H1 (cell line): Measurements from ENCODE around the gene ELMO1. TPM values are rescaled to one million over a fixed set of nuclear protein-coding genes. Genes with fewer than 3 reads are reported as not detected.

Experiments
- CTCF ChIA-PET: fragments of 300-600 bp; sonication (Branson Sonifier 250); formaldehyde crosslinking; loops from one replicate; lab custom pipeline; 2021; ENCODE audit not compliant: partially characterized antibody; lab: Charles Lee
- POLR2A ChIA-PET: fragments of 300-600 bp; sonication (Branson Sonifier 250); formaldehyde crosslinking; loops from one replicate; lab custom pipeline; 2021; ENCODE audit warnings: inconsistent platforms; ENCODE audit not compliant: partially characterized antibody; lab: Charles Lee
- DNase-seq, 2 experiments: peaks; one replicate each; pipeline versions ENCODE4 v3.0.0 to v3.0.0-alpha.2; 2010 to 2022; ENCODE audit warnings: low spot score in 2 of 2, low read depth in 1 of 2, mixed read lengths in 1 of 2
- FAIRE-seq: peaks from 2 replicates; lab custom pipeline; 2011; peaks lifted over from hg19 to GRCh38; lab: Jason Lieb, UNC
- H2AFZ ChIP-seq: 2 replicates; pipeline ENCODE4 v1.8.1; 2012; ENCODE audit warnings: low read length, inconsistent platforms
- H2AK5ac ChIP-seq: 2 replicates; pipeline ENCODE4 v1.6.1; 2013; ENCODE audit warnings: low read depth, low read length
- H2BK120ac ChIP-seq: replicated peaks from 2 replicates; pipeline ENCODE3; 2013; ENCODE audit warnings: low read depth, low read length, inconsistent platforms
- H2BK12ac ChIP-seq: 2 replicates; pipeline ENCODE4 v1.6.1; 2013; ENCODE audit warnings: low read depth, low read length
- H2BK15ac ChIP-seq: 2 replicates; pipeline ENCODE4 v1.6.1; 2013; ENCODE audit warnings: low read length
- H2BK20ac ChIP-seq: 2 replicates; pipeline ENCODE4 v1.6.1; 2013; ENCODE audit warnings: low read length
- H2BK5ac ChIP-seq: 2 replicates; pipeline ENCODE4 v1.6.1; 2013; ENCODE audit warnings: low read depth, low read length
- H3K14ac ChIP-seq: 2 replicates; pipeline ENCODE4 v1.6.1; 2013; ENCODE audit warnings: inconsistent platforms; ENCODE audit not compliant: insufficient read length
- H3K18ac ChIP-seq: 2 replicates; pipeline ENCODE4 v1.6.1; 2013; ENCODE audit warnings: low read length; ENCODE audit errors: extremely low read depth
- H3K23ac ChIP-seq: 2 replicates; pipeline ENCODE4 v1.6.1; 2013; ENCODE audit warnings: inconsistent platforms; ENCODE audit not compliant: insufficient read length
- H3K23me2 ChIP-seq: 2 replicates; pipeline ENCODE4 v1.6.1; 2013; ENCODE audit warnings: low read depth, low read length
- H3K27ac ChIP-seq: 2 replicates; pipeline ENCODE4 v1.6.1; 2011; ENCODE audit warnings: low read depth, low read length, inconsistent platforms
- H3K27me3 ChIP-seq, 4 experiments: replicated peaks in 1 of 4; 1 replicate in 1 of 4; 2 replicates in 3 of 4; pipeline versions ENCODE4 v1.6.1 to v1.8.1; 2011 to 2013; ENCODE audit warnings: low read length in 3 of 4, mild to moderate bottlenecking in 3 of 4, inconsistent platforms in 2 of 4, mixed read lengths in 2 of 4, moderate library complexity in 1 of 4; ENCODE audit not compliant: control insufficient read depth in 3 of 4, insufficient read depth in 3 of 4; ENCODE audit errors: extremely low read depth in 1 of 4
- H3K36me3 ChIP-seq, 4 experiments: 2 replicates each; pipeline versions ENCODE4 v1.6.1 to v1.8.1; 2011 to 2013; ENCODE audit warnings: mild to moderate bottlenecking in 4 of 4, low read length in 3 of 4, moderate library complexity in 2 of 4, control low read depth in 1 of 4, inconsistent platforms in 1 of 4; ENCODE audit not compliant: insufficient read depth in 4 of 4, control insufficient read depth in 2 of 4
- H3K4ac ChIP-seq: replicated peaks from 2 replicates; pipeline ENCODE3; 2013; ENCODE audit warnings: low read length, low read depth, mixed read lengths, inconsistent platforms; ENCODE audit not compliant: insufficient read length
- H3K4me1 ChIP-seq, 4 experiments: replicated peaks in 1 of 4; 1 replicate in 1 of 4; 2 replicates in 3 of 4; pipeline versions ENCODE4 v1.6.1 to v1.8.1; 2011 to 2013; ENCODE audit warnings: low read length in 3 of 4, inconsistent platforms in 2 of 4, mixed read lengths in 1 of 4; ENCODE audit not compliant: insufficient read depth in 4 of 4, control insufficient read depth in 3 of 4
- H3K4me2 ChIP-seq, 2 experiments: 2 replicates each; pipeline versions ENCODE4 v1.6.1 to v1.8.1; 2011 to 2013; ENCODE audit warnings: low read depth in 2 of 2, low read length in 2 of 2, control low read depth in 1 of 2, inconsistent platforms in 1 of 2, mild to moderate bottlenecking in 1 of 2; ENCODE audit not compliant: insufficient read depth in 1 of 2
- H3K4me3 ChIP-seq, 4 experiments: fragments of 200-600, 300-600 bp in 1 of 4; sonication (generic), shearing (Covaris generic), sonication (Bioruptor Twin) in 1 of 4; 2 replicates each; pipeline versions ENCODE4 v1.5.1 to v1.8.1; 2011 to 2016; ENCODE audit warnings: low read length in 4 of 4, low read depth in 3 of 4, control low read depth in 2 of 4, inconsistent platforms in 2 of 4, mild to moderate bottlenecking in 2 of 4, mixed read lengths in 1 of 4, moderate library complexity in 1 of 4; ENCODE audit not compliant: insufficient read depth in 2 of 4; ENCODE audit errors: extremely low read depth in 1 of 4
- H3K56ac ChIP-seq: replicated peaks from 2 replicates; pipeline ENCODE3; 2013; ENCODE audit warnings: low read depth, mild to moderate bottlenecking, mixed read lengths, low read length, inconsistent platforms; ENCODE audit not compliant: insufficient read length
- H3K79me1 ChIP-seq: 2 replicates; pipeline ENCODE4 v1.6.1; 2013; ENCODE audit warnings: low read depth, low read length, control low read depth
- H3K79me2 ChIP-seq, 2 experiments: 2 replicates each; pipeline versions ENCODE4 v1.6.1 to v1.8.1; 2012 to 2013; ENCODE audit warnings: low read length in 2 of 2, mild to moderate bottlenecking in 2 of 2, inconsistent platforms in 1 of 2; ENCODE audit not compliant: insufficient read depth in 2 of 2, control insufficient read depth in 1 of 2
- H3K9ac ChIP-seq, 4 experiments: replicated peaks in 1 of 4; 1 replicate in 1 of 4; 2 replicates in 3 of 4; pipeline versions ENCODE4 v1.6.1 to v1.8.1; 2011 to 2013; ENCODE audit warnings: low read depth in 3 of 4, low read length in 3 of 4, control low read depth in 2 of 4, mild to moderate bottlenecking in 2 of 4, moderate library complexity in 2 of 4, inconsistent platforms in 1 of 4; ENCODE audit errors: extremely low read depth in 1 of 4
- H3K9me3 ChIP-seq, 2 experiments: 2 replicates each; pipeline versions ENCODE4 v1.6.1 to v1.8.1; 2012 to 2013; ENCODE audit warnings: mild to moderate bottlenecking in 2 of 2, moderate library complexity in 2 of 2, control low read depth in 1 of 2, inconsistent platforms in 1 of 2, low read depth in 1 of 2, low read length in 1 of 2, mixed read lengths in 1 of 2; ENCODE audit not compliant: insufficient read depth in 2 of 2
- H4K20me1 ChIP-seq, 2 experiments: replicated peaks in 1 of 2; 2 replicates each; pipeline versions ENCODE3 to v1.8.1; 2011 to 2013; ENCODE audit warnings: inconsistent platforms in 2 of 2, low read length in 2 of 2, mild to moderate bottlenecking in 1 of 2; ENCODE audit not compliant: insufficient read depth in 2 of 2, control insufficient read depth in 1 of 2
- H4K5ac ChIP-seq: 2 replicates; pipeline ENCODE4 v1.6.1; 2013; ENCODE audit warnings: low read length, low read depth, mixed read lengths, inconsistent platforms; ENCODE audit not compliant: insufficient read length
- H4K8ac ChIP-seq: 2 replicates; pipeline ENCODE4 v1.8.0; 2013; ENCODE audit warnings: mild to moderate bottlenecking, moderate library complexity, low read length, inconsistent platforms; ENCODE audit not compliant: insufficient read depth; ENCODE audit errors: extremely low read depth
- H4K91ac ChIP-seq: replicated peaks from 2 replicates; pipeline ENCODE3; 2013; ENCODE audit warnings: low read length, mixed read lengths, inconsistent platforms; ENCODE audit not compliant: insufficient read length
- CHD2 ChIP-seq: IDR thresholded peaks from 2 replicates; pipeline ENCODE4 v1.6.1; 2012; ENCODE audit warnings: low read length, improper control_type of control experiment
- EP300 ChIP-seq, 2 experiments: IDR thresholded peaks; 1 replicate in 1 of 2; 2 replicates in 1 of 2; pipeline ENCODE4 v1.6.1; 2011 to 2012; ENCODE audit warnings: low read depth in 2 of 2, low read length in 2 of 2, mild to moderate bottlenecking in 2 of 2, borderline replicate concordance in 1 of 2, inconsistent platforms in 1 of 2, moderate library complexity in 1 of 2
- EZH2 ChIP-seq: fragments of 200-600 bp; sonication (generic); IDR thresholded peaks from 2 replicates; pipeline ENCODE4 v1.7.1; 2012; ENCODE audit warnings: low read depth, mild to moderate bottlenecking, moderate library complexity, low read length, inconsistent platforms; ENCODE audit not compliant: severe bottlenecking
- GABPA ChIP-seq: IDR thresholded peaks from 2 replicates; pipeline ENCODE4 v1.6.1; 2011; ENCODE audit warnings: mild to moderate bottlenecking, low read length, moderate library complexity, borderline replicate concordance; ENCODE audit not compliant: insufficient read depth
- NANOG ChIP-seq: IDR thresholded peaks from 2 replicates; pipeline ENCODE4 v1.6.1; 2011; ENCODE audit warnings: low read length, low read depth, mild to moderate bottlenecking, inconsistent platforms; ENCODE audit not compliant: insufficient read depth, poor library complexity, severe bottlenecking
- POLR2A ChIP-seq, 2 experiments: IDR thresholded peaks; 1 replicate in 1 of 2; 2 replicates in 1 of 2; pipeline ENCODE4 v1.6.1; 2011; ENCODE audit warnings: low read depth in 2 of 2, low read length in 2 of 2, mild to moderate bottlenecking in 2 of 2; ENCODE audit errors: control extremely low read depth in 1 of 2
- SIRT6 ChIP-seq: IDR thresholded peaks from one replicate; pipeline ENCODE4 v1.7.1; 2012; ENCODE audit warnings: low read length, inconsistent platforms
- whole genome bisulfite sequencing, 2 experiments: shearing (Covaris generic) in 1 of 2; methylation state at CpG; one replicate each; pipeline versions ENCODE4 v1.1.6 to v1.1.7; 2013 to 2015; ENCODE audit warnings: low lambda C conversion rate in 2 of 2, mixed read lengths in 2 of 2, inconsistent platforms in 1 of 2, low coverage in 1 of 2, missing lambda C conversion rate in 1 of 2; ENCODE audit not compliant: insufficient replicate concordance in 2 of 2, insufficient coverage in 1 of 2, insufficient read length in 1 of 2; ENCODE audit errors: extremely low coverage in 1 of 2, missing lambda C conversion rate in 1 of 2; 5-methylcytosine and 5-hydroxymethylcytosine counted together
- polyA plus RNA-seq, 7 experiments: library from polyadenylated mRNA; depleted of rRNA in 3 of 7; stranded (reverse) in 5 of 7; unstranded in 2 of 7; fragments of >200 nt in 5 of 7; fragments of 200-250 nt in 2 of 7; gene quantifications; 1 replicate in 5 of 7; 2 replicates in 1 of 7; 4 replicates in 1 of 7; pipeline versions ENCODE4 v1.2.1 to v1.2.3, GENCODE V29; 2011 to 2013; ENCODE audit warnings: missing spikeins in 2 of 7, mixed read lengths in 2 of 7
- total RNA-seq: library from RNA; stranded (reverse); fragmentation: NEBNext Ultra II Directional; extraction: Animal tissue kit (Norgen Biotek cat#: 25700); gene quantifications from 2 replicates; pipeline ENCODE4 v1.2.1, GENCODE V29; 2021

ELMO1 gene
- total and polyA plus RNA-seq, 2 of the 8 experiments (the other 6 are each of a cell fraction or from before 2014, with no cell fraction given), result 18.4 to 21.0 TPM

DNA sequence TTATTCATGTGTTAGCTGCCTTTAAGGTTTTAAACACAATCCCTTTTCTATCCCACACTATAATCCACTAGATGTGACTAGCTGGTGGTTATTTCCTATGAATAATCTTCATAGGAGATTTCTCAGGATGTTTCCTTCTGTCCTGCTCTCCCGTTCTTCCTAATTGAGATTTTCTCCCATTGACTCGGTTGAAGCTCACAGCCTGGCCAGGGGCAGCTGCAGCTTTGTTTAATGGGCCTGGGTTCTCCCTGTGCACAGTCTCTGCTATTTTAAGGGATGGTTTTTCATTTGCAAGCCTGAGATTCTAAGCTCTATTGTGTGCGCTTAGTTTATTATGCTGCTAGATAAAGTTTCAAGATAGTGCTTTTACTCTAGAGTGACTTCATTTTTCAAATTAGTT, 441.0 kb downstream of the ELMO1 start:
- DNase-seq (no peak), FAIRE-seq (no peak)
- ChIA-PET POLR2A (interaction anchor here (0.7 to 1.6 kb wide), 2 partner anchors 9 to 59 kb away, joined by 3 read pairs; no protein-coding TSS in a partner anchor), CTCF (interaction anchor here (0.6 to 18.1 kb wide), 6 partner anchors 11 to 889 kb away, joined by 3 to 162 read pairs (median 4); no protein-coding TSS in a partner anchor)
- Histone ChIP-seq H3K79me2 (no peaks in the 10 kb centered on the region), H3K56ac (no peak overlapping the region), H3K36me3 (no peaks in the 10 kb centered on the region), H3K9me3 (no peaks in the 10 kb centered on the region), H3K18ac (no peak overlapping the region), H3K27me3 (no peaks in the 10 kb centered on the region), H2BK5ac (no peak overlapping the region), H4K20me1 (no peaks in the 10 kb centered on the region), H2BK20ac (no peak overlapping the region), H3K23ac (no peak overlapping the region), H3K14ac (no peak overlapping the region), H2AK5ac (no peak overlapping the region), H2BK12ac (no peak overlapping the region), H2BK15ac (no peak overlapping the region), H2BK120ac (no peak overlapping the region), H3K4me3 (no peak overlapping the region), H4K5ac (no peak overlapping the region), H3K79me1 (no peaks in the 10 kb centered on the region), H2AFZ (no peak overlapping the region), H3K27ac (no peak overlapping the region), H3K4ac (no peak overlapping the region), H3K9ac (no peak overlapping the region), H3K4me1 (peaks cover 0 to 6% (median 2%) of the 10 kb centered on the region in 4 experiments; a peak in 2 of 7 replicates), H4K91ac (no peak overlapping the region), H3K23me2 (no peaks in the 10 kb centered on the region), H4K8ac (no peak overlapping the region), H3K4me2 (no peak overlapping the region)
- WGBS, 2 experiments, result 89% methylated on average over 3 of the region's 3 CpGs; no CpG with 5 or more reads in 1 of the 2 experiments
- TF ChIP-seq GABPA (no peak), EZH2 (no peak), NANOG (no peak), CHD2 (no peak), POLR2A (IDR thresholded peaks at IDR 0.05; ENCODE audit: control extremely low read depth in 1 of 2, low read depth in 2 of 2, low read length in 2 of 2) (no peak), EP300 (IDR thresholded peaks at IDR 0.05; ENCODE audit: borderline replicate concordance in 1 of 2, low read depth in 2 of 2, low read length in 2 of 2) (no peak), SIRT6 (no peak)
